Lower leg skin (tissue), 4 donors: ENCODE results near the gene HSPB1. TPM values are rescaled to one million over a fixed set of nuclear protein-coding genes. Genes with fewer than 3 reads are reported as not detected.

Experiments
- DNase-seq, 2 donors: peaks; one replicate each; pipeline ENCODE4 v3.0.0-alpha.2; 2019; ENCODE audit warnings: low spot score in 2 of 2
- H3K4me3 ChIP-seq: fragments of 200-600 bp; sonication (generic); 2 replicates; pipeline ENCODE4 v1.5.1; 2017; ENCODE audit warnings: mild to moderate bottlenecking, low read depth; ENCODE audit not compliant: poor library complexity, severe bottlenecking
- CTCF ChIP-seq, 3 donors: fragments of 450-650 bp; IDR thresholded peaks; one replicate each; pipeline ENCODE4 v1.5.1; 2016; ENCODE audit warnings: antibody characterized with exemption in 3 of 3, mild to moderate bottlenecking in 3 of 3, moderate library complexity in 2 of 3
- POLR2A ChIP-seq, 2 donors: fragments of 450-650 bp; IDR thresholded peaks; one replicate each; pipeline ENCODE4 v1.6.1; 2016 to 2017; ENCODE audit warnings: antibody characterized with exemption in 2 of 2, mild to moderate bottlenecking in 1 of 2, moderate library complexity in 1 of 2
- WGBS, 2 donors: methylation state at CpG; one replicate each; pipeline ENCODE4 v1.1.5; 2018; 5-methylcytosine and 5-hydroxymethylcytosine counted together
- intact Hi-C: fragments of 100-400 bp; cut with DNase I; formaldehyde crosslinking; loops from one replicate; pipeline ENCODE4 v1.15.0; 2023; ENCODE audit warnings: low total_unique reads
- total RNA-seq, 4 donors: library from RNA; depleted of rRNA; stranded (reverse); fragments of >200 nt; gene quantifications; one replicate each; pipeline ENCODE4 v1.1.0, GENCODE V29; 2016

Gene HSPB1
- total RNA-seq, 4 donors from 2014 or later: 1,628 to 3,756 (median 2,658) TPM

- intact Hi-C loops: no loop called here
- H3K4me3 ChIP-seq: no peak overlapping the region
- TF ChIP-seq POLR2A (IDR thresholded peaks at IDR 0.05) (no peak), CTCF (IDR thresholded peaks at IDR 0.05) (no peak)
- 63 to 68% methylated on average over 5 of the region's 5 CpGs for WGBS, 2 donors
- DNase-seq: no peak
Observed at GRCh38 chr7:76347710-76348109, 45.2 kb downstream of the HSPB1 start.

- intact Hi-C loops: no loop called here
- TF ChIP-seq POLR2A (IDR thresholded peaks at IDR 0.05) (no peak), CTCF (IDR thresholded peaks at IDR 0.05) (no peak)
- H3K4me3 ChIP-seq: no peak overlapping the region
- no peak for DNase-seq
- 87 to 91% methylated on average over 8 of the region's 8 CpGs for WGBS, 2 donors
Observed at GRCh38 chr7:76349313-76349885, 46.9 kb downstream of the HSPB1 start.

GRCh38 chr7:76351372-76351771 lies 48.9 kb downstream of the HSPB1 start:
- DNase-seq: no peak
- WGBS, 2 donors: 91 to 92% methylated on average over 7 of the region's 7 CpGs
- TF ChIP-seq CTCF (IDR thresholded peaks at IDR 0.05) (no peak), POLR2A (IDR thresholded peaks at IDR 0.05) (no peak)
- intact Hi-C loops: no loop called here
- no peak overlapping the region for H3K4me3 ChIP-seq

GRCh38 chr7:76352193-76352592 lies 49.7 kb downstream of the HSPB1 start:
- TF ChIP-seq POLR2A (IDR thresholded peaks at IDR 0.05) (no peak), CTCF (IDR thresholded peaks at IDR 0.05) (no peak)
- WGBS, 2 donors: 56 to 67% methylated on average over 6 of the region's 6 CpGs
- intact Hi-C loops: no loop called here
- no peak for DNase-seq
- H3K4me3 ChIP-seq: no peak overlapping the region

GRCh38 chr7:76353744-76354143 lies 51.3 kb downstream of the HSPB1 start:
- WGBS, 2 donors: 92 to 93% methylated on average over 5 of the region's 5 CpGs

More at GRCh38 chr7:76353744-76354143, 51.3 kb downstream of the HSPB1 start:
- no peak for TF ChIP-seq CTCF (IDR thresholded peaks at IDR 0.05)
- TF ChIP-seq POLR2A (IDR thresholded peaks at IDR 0.05): no peak
- no peak for DNase-seq
- H3K4me3 ChIP-seq: no peak overlapping the region
- intact Hi-C loops: no loop called here

Other genes starting within 250 kb of the HSPB1 start
- 10 to 100 TPM in 1 of 4 donors, 1 to 10 TPM in 3; 7.5 to 12.3 (median 9.4) TPM for gene SRRM3, start 100.8 kb upstream of the HSPB1 start, total RNA-seq
- 10 to 100 TPM; 46.5 to 64.5 (median 56.4) TPM for gene YWHAG, start 56.3 kb downstream of the HSPB1 start, total RNA-seq
- gene SSC4D, start 107.0 kb downstream of the HSPB1 start, total RNA-seq: under 1 TPM in 3 of 4 donors, not detected in 1; 0.71 to 0.88 (median 0.74) TPM
- gene ZP3, start 122.3 kb downstream of the HSPB1 start, total RNA-seq: 10 to 100 TPM in 1 of 4 donors, 1 to 10 TPM in 3; 2.6 to 11.7 (median 4.0) TPM
- gene DTX2, start 159.0 kb downstream of the HSPB1 start, total RNA-seq: 100 to 1,000 TPM in 1 of 4 donors, 10 to 100 TPM in 3; 48.2 to 103 (median 57.7) TPM
- 1 to 10 TPM; 1.6 to 2.6 (median 2.0) TPM for gene UPK3B, start 207.9 kb downstream of the HSPB1 start, total RNA-seq
- under 1 TPM in 2 of 4 donors, not detected in 2; 0.15 to 0.19 TPM for gene SPDYE16, start 240.6 kb downstream of the HSPB1 start, total RNA-seq